Measurements from ENCODE around the gene SLC36A1.

SLC36A1 gene

DNA sequence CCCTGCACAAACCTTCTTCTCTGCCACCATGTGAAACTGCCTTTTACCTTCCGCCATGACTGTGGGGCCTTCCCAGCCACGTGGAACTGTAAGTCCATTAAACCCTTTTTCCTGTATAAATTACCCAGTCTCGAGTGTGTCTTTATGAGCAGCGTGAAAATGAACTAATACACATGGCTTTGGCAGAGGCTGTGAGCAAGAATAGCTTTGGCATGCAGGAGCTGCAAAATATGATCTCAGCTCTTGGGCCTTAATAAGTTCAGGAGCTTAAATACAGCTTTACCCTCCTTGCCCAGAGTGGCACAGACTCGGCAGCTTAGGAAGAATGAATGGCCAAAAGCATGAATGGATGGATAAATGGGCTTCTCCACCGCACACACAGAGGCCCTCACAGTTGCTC is 15.7 kb upstream of the SLC36A1 start:
- DNase-seq (ENCODE audit: low read depth), result no peak
- TF ChIP-seq, protein P1, sequence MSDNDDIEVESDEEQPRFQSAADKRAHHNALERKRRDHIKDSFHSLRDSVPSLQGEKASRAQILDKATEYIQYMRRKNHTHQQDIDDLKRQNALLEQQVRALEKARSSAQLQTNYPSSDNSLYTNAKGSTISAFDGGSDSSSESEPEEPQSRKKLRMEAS (IDR thresholded peaks at IDR 0.05; ENCODE audit: low read depth, low read length), result no peak
- TF ChIP-seq MYC (IDR thresholded peaks at IDR 0.05; ENCODE audit: low read depth, low read length), result no peak
- TF ChIP-seq POLR2A (IDR thresholded peaks at IDR 0.05; ENCODE audit: extremely low read depth, insufficient read length), result no peak
- no peak for TF ChIP-seq CTCF (IDR thresholded peaks at IDR 0.05; ENCODE audit: low read depth, low read length)
- no peak overlapping the region for H3K4me3 ChIP-seq (ENCODE audit: low read depth, low read length)

DNA sequence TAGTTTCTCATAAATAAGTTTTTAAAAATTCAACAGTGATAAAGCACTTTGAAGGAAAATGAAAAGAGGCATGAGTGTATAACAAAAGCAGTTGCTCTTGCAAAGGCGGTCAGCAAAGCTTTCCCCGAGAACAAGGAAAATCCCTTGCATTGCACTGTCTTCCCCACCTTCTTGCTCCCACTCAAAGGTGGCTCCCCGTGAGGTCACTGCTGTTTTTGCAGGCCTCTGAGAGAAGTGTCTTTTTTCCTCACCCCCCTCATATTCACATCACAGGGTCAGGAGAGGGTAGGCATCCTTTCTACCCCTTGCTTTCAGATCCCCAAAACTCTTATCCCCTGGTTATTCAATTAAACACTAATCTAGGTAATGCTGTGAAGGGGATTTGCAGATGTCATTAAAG is 15.2 kb upstream of the SLC36A1 start:
- no peak for DNase-seq (ENCODE audit: low read depth)
- no peak overlapping the region for H3K4me3 ChIP-seq (ENCODE audit: low read depth, low read length)
- TF ChIP-seq, protein P1 (IDR thresholded peaks at IDR 0.05; ENCODE audit: low read depth, low read length), result no peak
- no peak for TF ChIP-seq POLR2A (IDR thresholded peaks at IDR 0.05; ENCODE audit: extremely low read depth, insufficient read length)
- no peak for TF ChIP-seq MYC (IDR thresholded peaks at IDR 0.05; ENCODE audit: low read depth, low read length)
- no peak for TF ChIP-seq CTCF (IDR thresholded peaks at IDR 0.05; ENCODE audit: low read depth, low read length)

DNA sequence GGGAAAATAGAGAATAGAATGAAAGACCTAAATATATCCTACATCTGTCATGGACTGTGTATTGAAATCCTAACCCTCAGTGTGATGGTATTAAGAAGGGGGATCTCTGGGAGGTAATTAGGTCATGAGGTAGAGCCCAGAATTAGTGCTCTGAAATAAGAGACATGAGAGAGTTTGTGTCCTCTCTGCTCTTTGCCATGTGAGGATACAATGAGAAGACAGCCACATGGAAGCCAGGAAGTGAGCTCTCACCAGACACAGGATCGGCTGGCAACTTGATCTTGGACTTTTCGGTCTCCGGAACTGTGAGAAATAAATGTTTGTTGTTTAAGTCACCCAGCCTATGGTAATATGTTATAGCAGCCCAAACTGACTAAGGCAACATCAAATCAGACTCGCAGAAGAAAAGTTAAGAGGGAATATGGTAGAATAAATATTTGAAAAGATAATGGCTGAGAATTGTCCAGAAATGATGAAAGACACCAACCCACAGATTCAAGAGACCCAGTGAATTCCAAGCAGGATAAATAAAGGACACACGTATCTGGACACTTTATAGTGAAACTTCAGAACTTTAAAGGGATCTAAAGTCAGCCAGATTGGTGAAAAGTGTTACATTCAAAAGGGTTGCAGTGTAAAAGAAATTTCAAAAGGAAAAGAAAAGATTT is 12.7 kb upstream of the SLC36A1 start:
- no peak overlapping the region for H3K4me3 ChIP-seq (ENCODE audit: low read depth, low read length)
- DNase-seq (ENCODE audit: low read depth), result no peak
- no peak for TF ChIP-seq MYC (IDR thresholded peaks at IDR 0.05; ENCODE audit: low read depth, low read length)
- TF ChIP-seq CTCF (IDR thresholded peaks at IDR 0.05; ENCODE audit: low read depth, low read length), result no peak
- TF ChIP-seq, protein P1 (IDR thresholded peaks at IDR 0.05; ENCODE audit: low read depth, low read length), result no peak
- no peak for TF ChIP-seq POLR2A (IDR thresholded peaks at IDR 0.05; ENCODE audit: extremely low read depth, insufficient read length)

- TF ChIP-seq CTCF (IDR thresholded peaks at IDR 0.05; ENCODE audit: low read depth, low read length), result no peak
- TF ChIP-seq MYC (IDR thresholded peaks at IDR 0.05; ENCODE audit: low read depth, low read length), result no peak
- no peak for TF ChIP-seq POLR2A (IDR thresholded peaks at IDR 0.05; ENCODE audit: extremely low read depth, insufficient read length)
- TF ChIP-seq, protein P1 (IDR thresholded peaks at IDR 0.05; ENCODE audit: low read depth, low read length), result no peak
- peak; percentile 36 for DNase-seq (ENCODE audit: low read depth)
- H3K4me3 ChIP-seq (ENCODE audit: low read depth, low read length), result peak overlapping the region; percentile 89
These were observed 909 bp downstream of the SLC36A1 start for GRCh38 chr5:151448038-151448985.

GRCh38 chr5:151449297-151449696 is 1.9 kb downstream of the SLC36A1 start:
- no peak for TF ChIP-seq MYC (IDR thresholded peaks at IDR 0.05; ENCODE audit: low read depth, low read length)
- TF ChIP-seq, protein P1 (IDR thresholded peaks at IDR 0.05; ENCODE audit: low read depth, low read length), result no peak
- no peak for TF ChIP-seq POLR2A (IDR thresholded peaks at IDR 0.05; ENCODE audit: extremely low read depth, insufficient read length)
- no peak for TF ChIP-seq CTCF (IDR thresholded peaks at IDR 0.05; ENCODE audit: low read depth, low read length)
- peak overlapping the region; percentile 89 for H3K4me3 ChIP-seq (ENCODE audit: low read depth, low read length)

More at GRCh38 chr5:151449297-151449696, 1.9 kb downstream of the SLC36A1 start:
- DNase-seq (ENCODE audit: low read depth), result peak; percentile 8

Data from NB4 (cell line).